ENCODE measurements around the gene GGNBP2.
"Not testable (repeated sequence)": the region's sequence is repeated elsewhere in the genome, so short reads cannot be mapped to it uniquely, and the experiment has no call there.

Gene GGNBP2

DNA sequence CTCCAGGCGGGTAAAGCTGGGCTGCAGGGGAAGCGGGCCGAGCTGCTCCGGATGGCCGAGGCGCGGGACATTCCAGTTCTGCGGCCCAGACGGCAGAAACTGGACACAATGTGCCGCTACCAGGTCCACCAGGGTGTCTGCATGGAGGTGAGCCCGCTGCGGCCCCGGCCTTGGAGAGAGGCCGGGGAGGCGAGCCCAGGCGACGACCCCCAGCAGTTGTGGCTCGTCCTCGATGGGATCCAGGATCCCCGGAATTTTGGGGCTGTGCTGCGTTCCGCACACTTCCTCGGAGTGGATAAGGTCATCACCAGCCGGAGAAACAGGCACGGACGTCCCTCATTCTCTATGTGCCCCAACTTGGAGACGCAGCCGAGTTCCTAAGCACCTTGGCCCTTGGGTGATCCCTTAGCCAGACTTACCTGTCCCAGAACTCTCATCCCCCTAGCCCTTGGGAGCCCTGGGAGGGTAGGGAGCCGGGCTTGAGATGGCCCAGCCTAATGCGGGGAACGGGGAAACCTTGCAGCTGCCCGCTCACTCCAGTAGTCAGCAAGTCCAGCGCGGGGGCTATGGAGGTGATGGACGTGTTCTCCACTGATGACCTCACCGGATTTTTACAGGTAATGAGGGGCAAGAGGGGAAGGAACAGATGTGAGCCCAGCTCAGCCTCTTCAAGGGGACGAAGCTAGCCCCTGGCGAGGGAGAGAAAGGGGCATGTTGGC lies 57.5 kb downstream of the GGNBP2 start:
- no peak for DNase-seq (ENCODE audit: low spot score)

GRCh38 chr17:36602924-36603384 lies 58.2 kb downstream of the GGNBP2 start:
- peak; percentile 72 for DNase-seq (ENCODE audit: low spot score)

DNA sequence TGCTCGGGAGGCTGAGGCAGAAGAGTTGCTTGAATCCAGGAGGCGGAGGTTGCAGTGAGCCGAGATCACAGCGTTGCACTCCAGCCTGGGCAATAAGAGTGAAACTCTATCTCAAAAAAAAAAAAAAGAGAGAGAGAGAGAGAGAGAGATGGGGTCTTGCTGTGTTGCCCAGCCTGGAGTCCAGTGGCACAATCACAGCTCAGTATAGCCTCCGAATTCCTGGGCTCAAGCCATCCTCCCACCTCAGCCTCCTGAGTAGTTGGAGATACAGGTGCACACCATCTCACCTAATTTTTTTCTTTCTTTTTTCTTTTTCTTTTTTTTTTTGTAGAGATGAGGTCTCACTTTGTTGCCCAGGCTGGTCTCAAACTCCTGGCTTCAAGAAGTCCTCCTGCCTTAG lies 60.3 kb downstream of the GGNBP2 start:
- not testable (repeated sequence) for DNase-seq (ENCODE audit: low spot score)

DNA sequence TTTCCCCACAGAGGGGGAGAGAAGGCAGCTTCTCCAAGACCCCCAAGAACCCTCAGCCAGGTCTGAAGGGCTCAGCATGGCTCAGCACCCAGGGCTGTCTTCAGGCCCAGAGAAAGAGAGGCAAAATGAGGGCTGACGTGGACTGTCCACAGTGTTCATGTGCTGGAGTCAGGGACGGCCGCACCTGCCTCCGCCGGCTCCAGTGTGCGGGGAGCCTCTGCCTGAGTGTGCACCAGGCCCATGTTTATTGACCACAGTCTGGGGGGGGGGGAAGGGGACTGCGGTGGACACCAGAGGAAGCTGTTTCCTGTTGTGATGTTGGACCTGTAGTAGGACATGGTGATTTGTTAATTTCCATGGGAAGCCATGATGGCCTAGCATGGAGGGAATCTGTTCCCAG lies 63.6 kb downstream of the GGNBP2 start:
- no peak for DNase-seq (ENCODE audit: low spot score)

- no peak for DNase-seq (ENCODE audit: low spot score)
Measured at GRCh38 chr17:36608794-36609497, 64.2 kb downstream of the GGNBP2 start.

GRCh38 chr17:36609498-36609862 lies 64.8 kb downstream of the GGNBP2 start:
- no peak for DNase-seq (ENCODE audit: low spot score)

DNA sequence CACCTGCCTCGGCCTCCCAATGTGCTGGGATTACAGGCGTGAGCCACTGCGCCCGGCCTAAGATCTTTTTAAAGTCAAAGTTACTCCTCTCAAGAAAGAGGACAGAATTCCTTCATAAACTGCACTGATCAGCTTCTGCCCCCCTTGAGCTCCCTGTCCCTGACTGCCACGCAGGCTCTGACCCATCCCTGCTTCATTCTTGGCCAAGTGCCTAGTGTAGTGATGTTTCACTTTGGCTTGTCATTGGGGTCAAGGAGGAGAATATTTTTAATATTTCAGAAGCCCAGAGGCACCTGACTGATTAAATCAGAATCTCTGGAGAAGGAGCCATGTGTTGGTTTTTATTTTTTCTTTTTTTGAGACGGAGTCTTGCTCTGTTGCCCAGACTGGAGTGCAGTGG lies 65.8 kb downstream of the GGNBP2 start:
- no peak for DNase-seq (ENCODE audit: low spot score)

DNA sequence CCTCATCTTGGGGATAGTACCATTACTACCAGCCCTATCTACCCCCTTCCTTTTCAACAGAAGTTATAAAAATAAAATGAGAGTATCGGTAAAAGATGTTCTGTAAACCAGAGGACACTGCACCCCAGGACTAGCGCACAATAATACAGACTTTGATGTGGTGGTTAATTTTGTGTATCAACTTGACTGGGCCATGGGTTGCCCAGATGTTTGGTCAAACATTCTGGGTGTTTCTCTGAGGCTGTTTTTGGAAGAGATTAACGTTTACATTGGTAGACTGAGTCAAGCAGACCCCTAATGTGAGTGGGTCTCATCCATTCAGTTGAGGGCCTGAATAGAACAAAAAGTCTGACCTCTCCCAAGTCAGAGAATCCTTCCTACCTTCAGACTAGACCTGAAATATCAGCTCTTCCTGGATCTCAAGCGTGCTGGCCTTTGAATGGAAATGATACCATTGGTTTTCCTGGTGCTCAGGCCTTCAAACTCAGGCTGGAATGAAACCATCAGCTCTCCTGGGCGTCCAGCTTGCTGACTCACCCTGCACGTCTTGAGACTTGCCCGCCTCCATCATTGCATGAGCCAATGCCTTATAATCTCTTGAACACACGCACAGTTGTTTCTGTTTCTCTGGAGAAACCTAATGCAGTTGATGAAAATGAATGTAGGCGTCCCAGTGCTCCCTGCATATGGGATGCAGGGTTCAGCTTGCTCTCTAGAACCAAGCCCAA lies 66.8 kb downstream of the GGNBP2 start:
- no peak for DNase-seq (ENCODE audit: low spot score)

GRCh38 chr17:36612323-36612722 lies 67.6 kb downstream of the GGNBP2 start:
- DNase-seq (ENCODE audit: low spot score) = no peak

DNA sequence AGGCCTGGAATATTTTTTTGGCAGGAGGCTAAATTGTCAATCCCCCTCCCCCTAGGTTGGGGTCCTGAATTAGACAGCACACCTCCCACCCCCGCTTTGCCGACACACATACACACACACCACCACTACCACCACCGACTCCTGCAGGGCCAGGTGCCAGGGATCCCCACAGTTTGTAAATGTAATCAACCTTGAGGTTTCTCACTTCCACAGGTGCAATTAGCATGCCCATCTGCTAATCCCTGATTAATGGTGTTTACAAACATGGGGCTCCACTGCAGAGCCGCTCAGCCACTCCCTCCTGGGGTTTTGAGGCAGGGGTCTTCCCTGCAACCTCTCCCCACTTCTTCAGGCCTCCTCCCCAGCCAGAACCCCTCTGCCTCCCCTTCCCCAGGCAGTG lies 68.4 kb downstream of the GGNBP2 start:
- no peak for DNase-seq (ENCODE audit: low spot score)

- DNase-seq (ENCODE audit: low spot score) = no peak
Measured at GRCh38 chr17:36614081-36614480, 69.4 kb downstream of the GGNBP2 start.

DNA sequence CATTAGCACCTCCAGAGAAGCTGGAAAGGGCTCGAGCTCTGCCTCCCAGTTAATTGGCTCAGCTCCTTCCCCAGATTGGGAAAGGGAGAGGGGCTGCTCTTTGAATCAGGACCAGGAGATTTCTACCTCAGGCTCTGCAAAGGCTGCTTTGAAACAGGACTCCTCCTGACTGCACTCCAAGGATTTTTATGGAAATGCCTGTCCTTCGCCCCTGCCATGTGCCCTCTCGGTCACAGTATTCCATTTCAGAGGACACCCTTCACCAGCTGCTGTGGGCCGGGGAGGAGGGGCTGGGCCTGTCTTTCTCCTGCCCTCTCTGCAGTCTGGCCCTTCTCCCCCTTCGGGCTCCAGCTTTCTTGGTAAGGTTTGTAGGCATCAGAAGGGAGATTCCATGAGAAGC lies 70.2 kb downstream of the GGNBP2 start:
- DNase-seq (ENCODE audit: low spot score) = no peak

GRCh38 chr17:36616061-36617029 lies 71.6 kb downstream of the GGNBP2 start:
- no peak for DNase-seq (ENCODE audit: low spot score)

DNA sequence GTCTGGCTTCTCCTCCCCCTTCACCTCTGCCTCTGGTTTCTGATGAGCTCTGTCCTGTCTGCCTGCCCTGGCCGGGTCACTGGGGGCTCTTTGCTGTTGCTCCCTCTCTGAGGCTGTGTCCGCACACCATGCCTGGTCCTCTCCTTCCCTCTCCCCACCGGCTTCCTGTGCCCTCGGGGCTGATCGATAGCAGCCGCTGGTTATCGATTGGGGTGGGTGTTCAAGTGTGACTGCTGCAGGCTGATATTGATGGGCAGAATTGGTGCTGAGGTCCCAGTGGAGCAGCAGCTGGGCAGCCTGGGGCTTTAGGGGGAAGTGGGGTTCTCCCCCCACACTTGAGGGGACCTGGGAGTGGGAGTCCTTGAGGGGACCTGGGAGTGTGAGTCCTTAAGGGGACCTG lies 73.1 kb downstream of the GGNBP2 start:
- no peak for DNase-seq (ENCODE audit: low spot score)

DNA sequence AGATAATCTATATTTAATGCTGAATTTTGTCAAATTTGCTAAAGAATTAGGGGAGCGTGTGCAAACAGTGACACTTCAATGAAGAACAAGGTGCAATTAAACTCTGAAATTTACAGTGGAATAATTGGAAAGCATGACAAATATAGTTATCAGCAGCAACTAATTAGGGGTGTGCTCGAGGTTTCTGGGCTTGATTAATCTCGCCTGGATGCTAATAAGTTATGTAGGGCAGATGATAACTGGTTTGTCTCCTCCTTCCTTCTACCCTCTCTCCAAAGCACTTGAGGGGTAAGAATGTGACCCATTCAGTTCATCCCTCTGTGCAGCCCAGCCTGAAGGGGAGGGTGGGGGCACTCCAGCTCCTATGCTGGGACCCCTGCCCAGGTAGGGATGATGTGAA lies 78.6 kb downstream of the GGNBP2 start:
- no peak for DNase-seq (ENCODE audit: low spot score)

DNA sequence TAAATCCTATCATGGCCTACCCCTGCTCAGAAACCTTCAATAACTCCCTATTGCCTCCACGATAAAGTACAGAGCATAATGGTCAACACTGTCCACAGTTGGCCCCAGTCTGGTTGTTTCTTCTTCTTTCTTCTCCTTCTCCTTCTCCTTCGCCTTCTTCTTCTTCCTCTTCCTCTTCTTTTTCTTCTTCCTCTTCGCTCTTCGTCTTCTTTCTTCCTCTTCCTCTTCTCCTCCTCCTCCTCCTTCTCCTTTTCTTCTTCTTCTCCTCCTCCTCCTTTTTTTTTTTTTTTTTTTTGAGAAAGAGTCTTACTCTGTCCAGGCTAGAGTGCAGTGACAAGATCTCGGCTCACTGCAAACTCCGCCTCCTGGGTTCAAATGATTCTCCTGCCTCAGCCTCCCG lies 80.5 kb downstream of the GGNBP2 start:
- DNase-seq (ENCODE audit: low spot score) = no peak

DNA sequence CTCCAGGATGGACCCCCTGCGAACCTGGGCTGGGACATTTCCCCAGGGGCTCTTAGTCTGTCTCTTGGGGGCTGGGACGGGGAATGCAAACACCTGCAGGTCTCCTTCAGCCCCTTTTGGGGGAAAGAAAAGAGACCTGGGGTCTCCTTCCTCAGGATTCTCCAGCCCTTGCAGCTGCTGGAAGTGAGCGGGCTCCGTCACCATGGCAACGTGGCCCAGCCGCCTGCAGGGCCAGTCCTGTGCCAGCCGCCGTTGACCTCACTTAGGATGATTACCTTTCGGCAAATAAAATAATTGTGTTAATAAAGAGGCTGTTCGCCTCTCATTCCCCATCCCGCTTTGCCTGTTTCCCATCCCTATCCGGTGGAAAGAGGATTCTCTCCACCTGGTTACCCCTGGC lies 82.4 kb downstream of the GGNBP2 start:
- DNase-seq (ENCODE audit: low spot score) = no peak

DNA sequence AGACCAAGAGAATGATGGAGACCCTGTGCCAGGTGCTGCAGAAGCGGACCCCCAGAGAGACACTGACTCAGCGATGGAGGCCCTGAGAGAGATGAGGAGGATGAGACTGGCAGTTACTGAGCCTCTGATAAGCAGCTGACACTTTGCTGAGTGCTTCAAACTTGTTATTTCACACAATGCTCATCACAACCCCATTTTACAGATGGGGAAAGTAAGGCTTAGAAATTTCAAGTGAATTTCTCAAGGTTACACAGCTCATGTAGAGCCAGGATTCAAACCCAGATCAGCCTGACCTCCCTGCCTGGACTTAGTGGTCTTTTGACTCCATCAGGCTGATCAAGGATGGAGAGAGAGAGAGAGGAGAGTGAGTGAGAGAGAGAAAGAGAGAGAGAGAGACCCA lies 83.9 kb downstream of the GGNBP2 start:
- DNase-seq (ENCODE audit: low spot score) = no peak

GRCh38 chr17:36629252-36629847 lies 84.6 kb downstream of the GGNBP2 start:
- DNase-seq (ENCODE audit: low spot score) = peak; percentile 74

GRCh38 chr17:36629970-36630502 lies 85.3 kb downstream of the GGNBP2 start:
- no peak for DNase-seq (ENCODE audit: low spot score)

- no peak for DNase-seq (ENCODE audit: low spot score)
Measured at GRCh38 chr17:36631022-36631421, 86.3 kb downstream of the GGNBP2 start.

Data from HuH-7.5 (cell line).